ENCODE measurements around the gene RPS10. TPM values are rescaled to one million over a fixed set of nuclear protein-coding genes. Genes with fewer than 3 reads are reported as not detected.
A peak's percentile ranks its signal among the peaks of the same experiment; 100 is the strongest.

Gene RPS10
- total RNA-seq, 1 experiment from 2014 or later, result 1,363 TPM

- TSS peak; percentile 31 for BruUV-seq (replicated peaks)
- no peak for ATAC-seq
- H3K9me3 ChIP-seq (ENCODE audit: control insufficient read depth, insufficient read depth, low read depth, low read length), result no peaks in the 10 kb centered on the region
- H3K36me3 ChIP-seq (ENCODE audit: control insufficient read depth, insufficient read depth, low read length), result no peaks in the 10 kb centered on the region
- H3K27me3 ChIP-seq (ENCODE audit: control insufficient read depth, insufficient read depth, low read length), result no peaks in the 10 kb centered on the region
- H3K27ac ChIP-seq (ENCODE audit: low read length), result no peak overlapping the region
- H3K4me3 ChIP-seq (ENCODE audit: low read depth in 2 of 2, low read length in 2 of 2), result no peak overlapping the region
- POLR2A ChIA-PET, result no interaction called here
- in situ Hi-C loops (cut with HindIII; ENCODE audit: low pct_unique_long_range_greater_than_20kb, low sequenced_read_pairs), result no loop called here
- H3K4me1 ChIP-seq (ENCODE audit: control insufficient read depth, insufficient read depth, low read length), result peaks cover 44% of the 10 kb centered on the region
- DNase-seq (ENCODE audit: low read depth, low spot score), result no peak
- no peak for TF ChIP-seq CTCF (IDR thresholded peaks at IDR 0.05)
- TF ChIP-seq, protein P1, sequence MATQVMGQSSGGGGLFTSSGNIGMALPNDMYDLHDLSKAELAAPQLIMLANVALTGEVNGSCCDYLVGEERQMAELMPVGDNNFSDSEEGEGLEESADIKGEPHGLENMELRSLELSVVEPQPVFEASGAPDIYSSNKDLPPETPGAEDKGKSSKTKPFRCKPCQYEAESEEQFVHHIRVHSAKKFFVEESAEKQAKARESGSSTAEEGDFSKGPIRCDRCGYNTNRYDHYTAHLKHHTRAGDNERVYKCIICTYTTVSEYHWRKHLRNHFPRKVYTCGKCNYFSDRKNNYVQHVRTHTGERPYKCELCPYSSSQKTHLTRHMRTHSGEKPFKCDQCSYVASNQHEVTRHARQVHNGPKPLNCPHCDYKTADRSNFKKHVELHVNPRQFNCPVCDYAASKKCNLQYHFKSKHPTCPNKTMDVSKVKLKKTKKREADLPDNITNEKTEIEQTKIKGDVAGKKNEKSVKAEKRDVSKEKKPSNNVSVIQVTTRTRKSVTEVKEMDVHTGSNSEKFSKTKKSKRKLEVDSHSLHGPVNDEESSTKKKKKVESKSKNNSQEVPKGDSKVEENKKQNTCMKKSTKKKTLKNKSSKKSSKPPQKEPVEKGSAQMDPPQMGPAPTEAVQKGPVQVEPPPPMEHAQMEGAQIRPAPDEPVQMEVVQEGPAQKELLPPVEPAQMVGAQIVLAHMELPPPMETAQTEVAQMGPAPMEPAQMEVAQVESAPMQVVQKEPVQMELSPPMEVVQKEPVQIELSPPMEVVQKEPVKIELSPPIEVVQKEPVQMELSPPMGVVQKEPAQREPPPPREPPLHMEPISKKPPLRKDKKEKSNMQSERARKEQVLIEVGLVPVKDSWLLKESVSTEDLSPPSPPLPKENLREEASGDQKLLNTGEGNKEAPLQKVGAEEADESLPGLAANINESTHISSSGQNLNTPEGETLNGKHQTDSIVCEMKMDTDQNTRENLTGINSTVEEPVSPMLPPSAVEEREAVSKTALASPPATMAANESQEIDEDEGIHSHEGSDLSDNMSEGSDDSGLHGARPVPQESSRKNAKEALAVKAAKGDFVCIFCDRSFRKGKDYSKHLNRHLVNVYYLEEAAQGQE (IDR thresholded peaks at IDR 0.05; ENCODE audit: insufficient read depth in 1 of 2, low read depth in 2 of 2, low read length in 1 of 2), result no peak
- TF ChIP-seq SIN3A (IDR thresholded peaks at IDR 0.05; ENCODE audit: borderline replicate concordance, insufficient read depth, low read depth, low read length), result no peak
- TF ChIP-seq POLR2AphosphoS5 (IDR thresholded peaks at IDR 0.05; ENCODE audit: low read depth, low read length), result no peak
- TF ChIP-seq TCF7L2 (IDR thresholded peaks at IDR 0.05; ENCODE audit: low read depth, low read length), result no peak
- CTCF ChIA-PET, result no interaction called here
- intact Hi-C loops (cut with micrococcal nuclease; ENCODE audit: unreplicated experiment), result no loop called here
Measured at GRCh38 chr6:34389034-34389433, 36.8 kb downstream of the RPS10 start.

DNA sequence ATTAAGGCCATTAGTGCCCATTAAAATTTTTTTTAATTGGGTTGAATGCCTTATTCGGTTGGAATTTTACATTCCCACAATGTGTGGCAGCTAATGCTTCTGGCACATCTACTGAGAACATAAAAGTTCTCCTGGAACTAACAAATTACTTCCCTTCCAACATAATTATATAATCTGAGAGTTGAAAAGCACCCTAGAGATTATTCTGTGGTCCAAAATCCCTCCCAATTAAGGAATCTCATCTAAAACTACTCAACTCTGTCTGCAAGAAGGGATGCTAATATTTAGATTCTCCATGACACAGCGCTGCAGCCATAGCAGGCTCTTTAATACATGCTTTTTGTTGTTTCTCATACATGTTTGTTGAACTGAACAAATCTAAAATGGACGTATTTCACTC is 37.4 kb downstream of the RPS10 start:
- no TSS peak for BruUV-seq (replicated peaks)
- POLR2A ChIA-PET, result no interaction called here

More for the DNA sequence above, 37.4 kb downstream of the RPS10 start:
- ATAC-seq (no peak), DNase-seq (ENCODE audit: low read depth, low spot score) (no peak)
- Histone ChIP-seq H3K4me3 (ENCODE audit: low read depth in 2 of 2, low read length in 2 of 2) (no peak overlapping the region), H3K4me1 (ENCODE audit: control insufficient read depth, insufficient read depth, low read length) (peaks cover 49% of the 10 kb centered on the region), H3K27ac (ENCODE audit: low read length) (0 out of 2 replicates have a peak overlapping the region, but pooled peaks have one; percentile 13), H3K27me3 (ENCODE audit: control insufficient read depth, insufficient read depth, low read length) (no peaks in the 10 kb centered on the region), H3K36me3 (ENCODE audit: control insufficient read depth, insufficient read depth, low read length) (no peaks in the 10 kb centered on the region), H3K9me3 (ENCODE audit: control insufficient read depth, insufficient read depth, low read depth, low read length) (no peaks in the 10 kb centered on the region)
- intact Hi-C loops (cut with micrococcal nuclease; ENCODE audit: unreplicated experiment), result no loop called here
- TF ChIP-seq, protein P1 (IDR thresholded peaks at IDR 0.05; ENCODE audit: insufficient read depth in 1 of 2, low read depth in 2 of 2, low read length in 1 of 2), result no peak
- no peak for TF ChIP-seq TCF7L2 (IDR thresholded peaks at IDR 0.05; ENCODE audit: low read depth, low read length)
- TF ChIP-seq CTCF (IDR thresholded peaks at IDR 0.05), result no peak
- TF ChIP-seq SIN3A (IDR thresholded peaks at IDR 0.05; ENCODE audit: borderline replicate concordance, insufficient read depth, low read depth, low read length), result no peak
- TF ChIP-seq POLR2AphosphoS5 (IDR thresholded peaks at IDR 0.05; ENCODE audit: low read depth, low read length), result no peak
- CTCF ChIA-PET, result no interaction called here
- in situ Hi-C loops (cut with HindIII; ENCODE audit: low pct_unique_long_range_greater_than_20kb, low sequenced_read_pairs), result no loop called here

Data from Panc1 (cell line).